HepG2 (cell line): ENCODE results near the gene GGA2. TPM values are rescaled to one million over a fixed set of nuclear protein-coding genes. Genes with fewer than 3 reads are reported as not detected.

Experiments
- ATAC-seq: fragments of 200-7000 bp; cut with Tn5 transposase; 3 replicates; pipeline ENCODE4 v1.9.1; 2020; ENCODE audit warnings: mild to moderate bottlenecking, moderate library complexity
- BruUV-seq: library from RNA; stranded (reverse); fragments of 400-500 nt; replicated peaks from 2 replicates; lab custom pipeline; 2021; lab: Mats Ljungman, UMichigan
- CTCF ChIA-PET: fragments of 300-600 bp; formaldehyde crosslinking; extraction: SDS; loops from one replicate; lab custom pipeline; 2021; ENCODE audit warnings: low total read pairs, inconsistent platforms, low intra/inter-chr PET ratio; lab: Yijun Ruan, JAX
- POLR2A ChIA-PET: fragments of 350-600 bp; sonication (Branson Sonifier 250); formaldehyde crosslinking; loops from one replicate; lab custom pipeline; 2020; ENCODE audit warnings: antibody characterized with exemption, inconsistent platforms; lab: Yijun Ruan, JAX
- DNase-seq: peaks from one replicate; pipeline ENCODE4 v3.0.0-alpha.2; 2015; ENCODE audit warnings: low spot score
- FAIRE-seq: peaks from 3 replicates; lab custom pipeline; 2011; peaks lifted over from hg19 to GRCh38; lab: Jason Lieb, UNC
- H2AFZ ChIP-seq: one replicate; pipeline ENCODE4 v1.6.1; 2011; ENCODE audit warnings: low read length, inconsistent platforms
- H3K27ac ChIP-seq: fragments of 300-600 bp; 3 replicates; pipeline ENCODE4 v1.8.0; 2011; ENCODE audit warnings: mixed run types, mild to moderate bottlenecking, mixed read lengths, low read length, inconsistent platforms; ENCODE audit not compliant: insufficient read depth; ENCODE audit errors: extremely low read length
- H3K27me3 ChIP-seq, 2 experiments: fragments of 200-600 bp in 1 of 2; 2 replicates in 1 of 2; 3 replicates in 1 of 2; pipeline versions ENCODE4 v1.6.0 to v1.8.0; 2011; ENCODE audit warnings: low read length in 2 of 2, mild to moderate bottlenecking in 2 of 2, moderate library complexity in 2 of 2, inconsistent platforms in 1 of 2; ENCODE audit not compliant: insufficient read depth in 2 of 2, control insufficient read depth in 1 of 2
- H3K36me3 ChIP-seq, 2 experiments: fragments of 200-600 bp in 1 of 2; replicated peaks in 1 of 2; 2 replicates in 1 of 2; 3 replicates in 1 of 2; pipeline versions ENCODE4 v1.5.1 to v1.8.0; 2011; ENCODE audit warnings: low read length in 2 of 2, inconsistent platforms in 1 of 2; ENCODE audit not compliant: insufficient read depth in 2 of 2, control insufficient read depth in 1 of 2
- H3K4me1 ChIP-seq: 2 replicates; pipeline ENCODE4 v1.5.1; 2012; ENCODE audit warnings: low read length, inconsistent platforms; ENCODE audit not compliant: insufficient read depth
- H3K4me2 ChIP-seq: 2 replicates; pipeline ENCODE4 v1.6.0; 2011; ENCODE audit warnings: low read depth, low read length, inconsistent platforms
- H3K4me3 ChIP-seq, 3 experiments: fragments of 200-600 bp in 1 of 3; sonication (generic), shearing (Covaris generic) in 1 of 3; replicated peaks in 1 of 3; 2 replicates each; pipeline ENCODE4 v1.5.1; 2011 to 2016; ENCODE audit warnings: low read length in 3 of 3, inconsistent platforms in 2 of 3, low read depth in 2 of 3, mild to moderate bottlenecking in 2 of 3, control low read depth in 1 of 3, mixed read lengths in 1 of 3; ENCODE audit not compliant: insufficient read depth in 1 of 3
- H3K79me2 ChIP-seq: one replicate; pipeline ENCODE4 v1.6.1; 2011; ENCODE audit warnings: low read length, inconsistent platforms; ENCODE audit not compliant: insufficient read depth
- H3K9ac ChIP-seq: 2 replicates; pipeline ENCODE4 v1.6.0; 2011; ENCODE audit warnings: mild to moderate bottlenecking, low read depth, low read length, inconsistent platforms; ENCODE audit not compliant: insufficient read depth
- H3K9me3 ChIP-seq: 2 replicates; pipeline ENCODE4 v1.5.1; 2012; ENCODE audit warnings: mild to moderate bottlenecking, low read length
- H4K20me1 ChIP-seq: 2 replicates; pipeline ENCODE4 v1.6.0; 2011; ENCODE audit warnings: inconsistent platforms, mild to moderate bottlenecking, low read length, moderate library complexity; ENCODE audit not compliant: insufficient read depth
- CEBPB ChIP-seq: IDR thresholded peaks from 2 replicates; pipeline ENCODE4 v1.6.1; 2011; ENCODE audit warnings: low read depth, low read length, improper control_type of control experiment, borderline replicate concordance
- GLI4 ChIP-seq: sonication (generic); formaldehyde crosslinking; IDR thresholded peaks from 2 replicates; pipeline ENCODE4 v1.5.1; 2020; ENCODE audit warnings: missing genetic modification reagents, mild to moderate bottlenecking, moderate library complexity, borderline replicate concordance
- SRY ChIP-seq: sonication (generic); formaldehyde crosslinking; IDR thresholded peaks from 2 replicates; pipeline ENCODE4 v1.8.0; 2022; ENCODE audit warnings: mild to moderate bottlenecking, missing genetic modification reagents
- TFAP4 ChIP-seq: sonication (generic); IDR thresholded peaks from 2 replicates; pipeline ENCODE4 v1.6.1; 2016; ENCODE audit warnings: low read depth, borderline replicate concordance
- ZNF121 ChIP-seq: sonication (generic); formaldehyde crosslinking; IDR thresholded peaks from 2 replicates; pipeline ENCODE4 v1.5.0; 2020; ENCODE audit warnings: mild to moderate bottlenecking, missing genetic modification reagents
- ZNF704 ChIP-seq: sonication (generic); formaldehyde crosslinking; IDR thresholded peaks from 2 replicates; pipeline ENCODE4 v1.8.1; 2023; ENCODE audit warnings: mild to moderate bottlenecking, inconsistent platforms, moderate library complexity, missing genetic modification reagents, borderline replicate concordance
- ZNF766 ChIP-seq: sonication (generic); formaldehyde crosslinking; IDR thresholded peaks from 2 replicates; pipeline ENCODE4 v1.5.0; 2020; ENCODE audit warnings: missing genetic modification reagents, borderline replicate concordance
- WGBS: methylation state at CpG from one replicate; pipeline ENCODE4 v1.1.6; 2017; ENCODE audit warnings: low lambda C conversion rate; 5-methylcytosine and 5-hydroxymethylcytosine counted together
- in situ Hi-C: cut with HindIII; loops from 2 replicates; pipeline ENCODE4 v1.10.0; 2017; ENCODE audit warnings: low pct_unique_long_range_greater_than_20kb; ENCODE audit not compliant: extremely low pct_ligation_motif_present
- intact Hi-C: fragments of 100-400 bp; cut with micrococcal nuclease; formaldehyde crosslinking; loops from one replicate; pipeline ENCODE4 v1.10.0; 2022; ENCODE audit not compliant: unreplicated experiment
- polyA plus RNA-seq, 8 experiments: library from polyadenylated mRNA; depleted of rRNA in 3 of 8; stranded (reverse) in 7 of 8; unstranded in 1 of 8; fragments of >200 nt; fragmentation: Illumina TruSeq in 4 of 8; extraction: Trizol in 4 of 8; gene quantifications; 2 replicates each; pipeline versions ENCODE4 v1.2.1 to v1.2.3, GENCODE V29; 2011 to 2016; ENCODE audit warnings: low read depth in 4 of 8, missing spikeins in 1 of 8, mixed read lengths in 1 of 8; ENCODE audit not compliant: insufficient read depth in 1 of 8
- total RNA-seq, 5 experiments: library from RNA; depleted of rRNA; stranded (reverse); fragments of >200 nt; fragmentation: Illumina TruSeq; extraction: Trizol; gene quantifications; 2 replicates each; pipeline ENCODE4 v1.2.3, GENCODE V29; 2016; ENCODE audit warnings: low read depth in 1 of 5

The GGA2 gene
- total and polyA plus RNA-seq, 2 of the 13 experiments (the other 11 are each of a cell fraction or from before 2014, with no cell fraction given), result 51.5 to 69.8 TPM

GRCh38 chr16:23552161-23552560 is 41.9 kb upstream of the GGA2 start:
- BruUV-seq, result no TSS peak
- no peak for TF ChIP-seq TFAP4
- peak; percentile 29; the same call in 1 of the 2 replicates for TF ChIP-seq CEBPB
- TF ChIP-seq SRY (CRISPR knock-in tag), result no peak
- 0 out of 2 replicates have a peak, but pooled peaks have one; percentile 25 for TF ChIP-seq GLI4 (CRISPR knock-in tag)
- TF ChIP-seq ZNF704, result 0 out of 2 replicates have a peak, but pooled peaks have one; percentile 41
- in situ Hi-C loops, result no loop called here
- DNase-seq (no peak), ATAC-seq (no peak), FAIRE-seq (no peak)
- Histone ChIP-seq H3K4me2 (no peak overlapping the region), H3K4me3 (no peak overlapping the region), H3K79me2 (peaks cover 12% of the 10 kb centered on the region), H3K36me3 (peaks cover 37 to 54% of the 10 kb centered on the region in 2 experiments), H3K9ac (no peak overlapping the region), H3K9me3 (no peaks in the 10 kb centered on the region), H3K27me3 (no peaks in the 10 kb centered on the region; a peak in 1 of 5 replicates), H3K4me1 (peaks cover 22% of the 10 kb centered on the region), H3K27ac (no peak overlapping the region), H2AFZ (no peak overlapping the region), H4K20me1 (no peaks in the 10 kb centered on the region)
- 92% methylated on average over 6 of the region's 6 CpGs for WGBS
- ChIA-PET POLR2A (interaction anchor here (3.2 kb wide), 1 partner anchor 12 kb away, joined by 11 read pairs; no protein-coding TSS in a partner anchor), CTCF (no interaction called here)
- intact Hi-C loops, result no loop called here

GRCh38 chr16:23549938-23550337 is 39.6 kb upstream of the GGA2 start:
- Histone ChIP-seq H3K4me1 (peaks cover 3% of the 10 kb centered on the region), H3K36me3 (peaks cover 49 to 76% of the 10 kb centered on the region in 2 experiments), H3K79me2 (no peaks in the 10 kb centered on the region), H3K9ac (no peak overlapping the region), H3K27ac (no peak overlapping the region), H3K4me2 (no peak overlapping the region), H4K20me1 (no peaks in the 10 kb centered on the region), H3K4me3 (no peak overlapping the region), H3K9me3 (no peaks in the 10 kb centered on the region), H2AFZ (no peak overlapping the region), H3K27me3 (no peaks in the 10 kb centered on the region)
- intact Hi-C loops (no loop called here), in situ Hi-C loops (no loop called here)
- DNase-seq, result no peak
- FAIRE-seq, result no peak
- CTCF ChIA-PET, result no interaction called here
- TF ChIP-seq ZNF121 (CRISPR knock-in tag) (peak; percentile 73), ZNF766 (CRISPR knock-in tag) (no peak)
- ATAC-seq, result no peak
- no TSS peak for BruUV-seq
- 99% methylated on average over 5 of the region's 5 CpGs for WGBS
- POLR2A ChIA-PET, result interaction anchor here (0.7 to 3.2 kb wide), 3 partner anchors 7 to 48 kb away, joined by 3 to 11 read pairs (median 5); partner anchors contain the start of genes EARS2 and UBFD1
